ENCODE results near the gene BANF2. TPM values are rescaled to one million over a fixed set of nuclear protein-coding genes. Genes with fewer than 3 reads are reported as not detected.
A peak's percentile ranks its signal among the peaks of the same experiment; 100 is the strongest.

Gene BANF2
- total RNA-seq, 1 donor from 2014 or later = not detected

GRCh38 chr20:17680836-17681725 is 18.7 kb upstream of the BANF2 start:
- H3K27me3 Mint-ChIP-seq (ENCODE audit: low read depth) = peaks cover 11% of the 10 kb centered on the region
- DNase-seq (ENCODE audit: low spot score) = no peak
- peak overlapping the region; percentile 78 for H3K27ac Mint-ChIP-seq (ENCODE audit: unreplicated experiment)
- peak overlapping the region; percentile 73 for H3K4me3 Mint-ChIP-seq (ENCODE audit: unreplicated experiment)
- no peaks in the 10 kb centered on the region for H3K9me3 Mint-ChIP-seq (ENCODE audit: low read depth)
- peaks cover 51% of the 10 kb centered on the region for H3K4me1 Mint-ChIP-seq (ENCODE audit: low read depth)
- peak; percentile 76 for TF ChIP-seq CTCF (IDR thresholded peaks at IDR 0.05)
- peaks cover 17% of the 10 kb centered on the region for H3K36me3 Mint-ChIP-seq (ENCODE audit: low read depth)

GRCh38 chr20:17681726-17682102 is 18.1 kb upstream of the BANF2 start:
- Mint-ChIP-seq H3K27ac (ENCODE audit: unreplicated experiment) (peak overlapping the region; percentile 83), H3K4me3 (ENCODE audit: unreplicated experiment) (peak overlapping the region; percentile 73), H3K9me3 (ENCODE audit: low read depth) (no peaks in the 10 kb centered on the region), H3K27me3 (ENCODE audit: low read depth) (peaks cover 11% of the 10 kb centered on the region), H3K36me3 (ENCODE audit: low read depth) (peaks cover 14% of the 10 kb centered on the region), H3K4me1 (ENCODE audit: low read depth) (peaks cover 44% of the 10 kb centered on the region)
- TF ChIP-seq CTCF (IDR thresholded peaks at IDR 0.05) = no peak
- no peak for DNase-seq (ENCODE audit: low spot score)

GRCh38 chr20:17682103-17682888 is 17.5 kb upstream of the BANF2 start, which contains the start of gene RRBP1:
TSS of gene RRBP1 (minus strand) at chr20:17682242. CDS start at chr20:17660507, 21,735 bp downstream.
- H3K27ac Mint-ChIP-seq (ENCODE audit: unreplicated experiment) = peak within 1 kb of the TSS; percentile 83
- peaks cover 16% of the 10 kb centered on the region for H3K27me3 Mint-ChIP-seq (ENCODE audit: low read depth)
- DNase-seq (ENCODE audit: low spot score) = peak; percentile 100
- H3K4me1 Mint-ChIP-seq (ENCODE audit: low read depth) = peaks cover 39% of the 10 kb centered on the region
- TF ChIP-seq CTCF (IDR thresholded peaks at IDR 0.05) = peak; percentile 92
- peaks cover 15% of the 10 kb centered on the region for H3K36me3 Mint-ChIP-seq (ENCODE audit: low read depth)
- peaks cover 6% of the 10 kb centered on the region for H3K9me3 Mint-ChIP-seq (ENCODE audit: low read depth)
- H3K4me3 Mint-ChIP-seq (ENCODE audit: unreplicated experiment) = peak within 1 kb of the TSS; percentile 73

GRCh38 chr20:17682889-17683198 is 16.9 kb upstream of the BANF2 start:
- Mint-ChIP-seq H3K36me3 (ENCODE audit: low read depth) (peaks cover 18% of the 10 kb centered on the region), H3K9me3 (ENCODE audit: low read depth) (peaks cover 11% of the 10 kb centered on the region), H3K27me3 (ENCODE audit: low read depth) (peaks cover 16% of the 10 kb centered on the region), H3K4me1 (ENCODE audit: low read depth) (peaks cover 33% of the 10 kb centered on the region), H3K4me3 (ENCODE audit: unreplicated experiment) (peak overlapping the region; percentile 70), H3K27ac (ENCODE audit: unreplicated experiment) (peak overlapping the region; percentile 61)
- peak; percentile 50 for TF ChIP-seq CTCF (IDR thresholded peaks at IDR 0.05)
- no peak for DNase-seq (ENCODE audit: low spot score)
